Hepatocyte (in vitro differentiated cells): ENCODE results near the gene NADK2.

Source experiments
- EZH2 ChIP-seq: fragments of 200-600 bp; sonication (generic); IDR thresholded peaks from 2 replicates; pipeline ENCODE4 v1.6.1; 2016; ENCODE audit warnings: antibody characterized with exemption, mild to moderate bottlenecking, borderline replicate concordance
- EZH2phosphoT487 ChIP-seq: fragments of 200-600 bp; sonication (generic); IDR thresholded peaks from one replicate; pipeline ENCODE4 v1.6.1; 2018; ENCODE audit warnings: antibody characterized with exemption, mild to moderate bottlenecking, low read depth, moderate library complexity; ENCODE audit not compliant: unreplicated experiment, severe bottlenecking
- TF ChIP-seq, protein P1 (sequence below): fragments of 200-600 bp; sonication (generic); IDR thresholded peaks from 2 replicates; pipeline ENCODE4 v1.5.1; 2016; ENCODE audit warnings: antibody characterized with exemption, mild to moderate bottlenecking; ENCODE audit not compliant: poor library complexity

DNA sequence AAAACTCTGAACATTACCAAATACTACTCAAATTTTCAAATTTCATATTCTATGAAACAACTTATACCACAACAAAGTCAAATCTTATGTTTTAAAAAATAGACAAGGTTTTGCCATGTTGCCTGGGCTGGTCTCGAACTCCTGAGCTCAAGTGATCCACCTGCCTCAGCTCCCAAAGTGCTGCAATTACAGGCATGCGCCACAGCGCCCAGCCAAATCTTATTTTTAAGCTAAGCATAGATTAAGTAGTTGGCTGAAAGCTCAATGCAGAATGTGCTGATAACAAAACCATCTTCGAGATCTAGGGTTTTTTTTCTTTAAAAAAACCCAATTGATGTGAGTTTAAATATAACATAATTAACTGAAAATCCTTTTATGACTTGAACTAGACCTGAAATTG lies 96.4 kb downstream of the NADK2 start:
- TF ChIP-seq, protein P1, sequence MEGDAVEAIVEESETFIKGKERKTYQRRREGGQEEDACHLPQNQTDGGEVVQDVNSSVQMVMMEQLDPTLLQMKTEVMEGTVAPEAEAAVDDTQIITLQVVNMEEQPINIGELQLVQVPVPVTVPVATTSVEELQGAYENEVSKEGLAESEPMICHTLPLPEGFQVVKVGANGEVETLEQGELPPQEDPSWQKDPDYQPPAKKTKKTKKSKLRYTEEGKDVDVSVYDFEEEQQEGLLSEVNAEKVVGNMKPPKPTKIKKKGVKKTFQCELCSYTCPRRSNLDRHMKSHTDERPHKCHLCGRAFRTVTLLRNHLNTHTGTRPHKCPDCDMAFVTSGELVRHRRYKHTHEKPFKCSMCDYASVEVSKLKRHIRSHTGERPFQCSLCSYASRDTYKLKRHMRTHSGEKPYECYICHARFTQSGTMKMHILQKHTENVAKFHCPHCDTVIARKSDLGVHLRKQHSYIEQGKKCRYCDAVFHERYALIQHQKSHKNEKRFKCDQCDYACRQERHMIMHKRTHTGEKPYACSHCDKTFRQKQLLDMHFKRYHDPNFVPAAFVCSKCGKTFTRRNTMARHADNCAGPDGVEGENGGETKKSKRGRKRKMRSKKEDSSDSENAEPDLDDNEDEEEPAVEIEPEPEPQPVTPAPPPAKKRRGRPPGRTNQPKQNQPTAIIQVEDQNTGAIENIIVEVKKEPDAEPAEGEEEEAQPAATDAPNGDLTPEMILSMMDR: no peak
- TF ChIP-seq EZH2 (no peak), EZH2phosphoT487 (no peak)
